H1 (cell line): ENCODE results near the gene PPP1R11. TPM values are rescaled to one million over a fixed set of nuclear protein-coding genes. Genes with fewer than 3 reads are reported as not detected.
A peak's percentile ranks its signal among the peaks of the same experiment; 100 is the strongest.

Experiments used
- BRCA1 ChIP-seq: IDR thresholded peaks from 2 replicates; pipeline ENCODE4 v1.6.1; 2012; ENCODE audit warnings: low read depth, low read length, improper control_type of control experiment
- CBX5 ChIP-seq: fragments of 300-800, 300-1000 bp; sonication (generic); IDR thresholded peaks from 2 replicates; pipeline ENCODE4 v1.7.1; 2016; ENCODE audit warnings: antibody characterized with exemption, low read length, low read depth
- CHD2 ChIP-seq: IDR thresholded peaks from 2 replicates; pipeline ENCODE4 v1.6.1; 2012; ENCODE audit warnings: low read length, improper control_type of control experiment
- CREB1 ChIP-seq: IDR thresholded peaks from 2 replicates; pipeline ENCODE4 v1.6.1; 2012; ENCODE audit warnings: inconsistent platforms
- CTBP2 ChIP-seq: IDR thresholded peaks from 2 replicates; pipeline ENCODE4 v1.7.0; 2011; ENCODE audit warnings: borderline replicate concordance, mild to moderate bottlenecking, moderate library complexity, mixed read lengths, low read length; ENCODE audit not compliant: insufficient read depth, insufficient read length
- EP300 ChIP-seq, 2 experiments: IDR thresholded peaks; 1 replicate in 1 of 2; 2 replicates in 1 of 2; pipeline ENCODE4 v1.6.1; 2011 to 2012; ENCODE audit warnings: low read depth in 2 of 2, low read length in 2 of 2, mild to moderate bottlenecking in 2 of 2, borderline replicate concordance in 1 of 2, inconsistent platforms in 1 of 2, moderate library complexity in 1 of 2
- HDAC2 ChIP-seq, 2 experiments: fragments of 300-600 bp in 1 of 2; sonication (generic) in 1 of 2; IDR thresholded peaks; 2 replicates each; pipeline ENCODE4 v1.6.1; 2011 to 2012; ENCODE audit warnings: low read depth in 2 of 2, low read length in 2 of 2, mild to moderate bottlenecking in 2 of 2, moderate library complexity in 2 of 2, borderline replicate concordance in 1 of 2, inconsistent platforms in 1 of 2
- KDM4A ChIP-seq: IDR thresholded peaks from one replicate; pipeline ENCODE4 v1.7.1; 2012; ENCODE audit warnings: low read depth, mild to moderate bottlenecking, moderate library complexity, low read length, inconsistent platforms; ENCODE audit not compliant: severe bottlenecking
- KDM5A ChIP-seq: fragments of 200-600 bp; IDR thresholded peaks from 2 replicates; pipeline ENCODE4 v1.7.1; 2012; ENCODE audit warnings: mild to moderate bottlenecking, low read length, inconsistent platforms, mixed read lengths
- MAFK ChIP-seq: IDR thresholded peaks from 2 replicates; pipeline ENCODE4 v1.6.1; 2012; ENCODE audit warnings: low read depth, mild to moderate bottlenecking, improper control_type of control experiment, low read length
- POLR2A ChIP-seq, 2 experiments: IDR thresholded peaks; 1 replicate in 1 of 2; 2 replicates in 1 of 2; pipeline ENCODE4 v1.6.1; 2011; ENCODE audit warnings: low read depth in 2 of 2, low read length in 2 of 2, mild to moderate bottlenecking in 2 of 2; ENCODE audit errors: control extremely low read depth in 1 of 2
- RFX5 ChIP-seq: IDR thresholded peaks from 2 replicates; pipeline ENCODE4 v1.6.1; 2011; ENCODE audit warnings: low read depth, low read length, improper control_type of control experiment, borderline replicate concordance
- RXRA ChIP-seq: IDR thresholded peaks from 2 replicates; pipeline ENCODE4 v1.6.1; 2011; ENCODE audit warnings: low read depth, mild to moderate bottlenecking, low read length, moderate library complexity; ENCODE audit not compliant: insufficient read depth
- SUZ12 ChIP-seq: fragments of 200-600 bp; sonication (generic); IDR thresholded peaks from 2 replicates; pipeline ENCODE4 v1.6.1; 2012; ENCODE audit warnings: mild to moderate bottlenecking, inconsistent platforms, low read length, moderate library complexity, mixed read lengths
- TCF12 ChIP-seq: IDR thresholded peaks from 2 replicates; pipeline ENCODE4 v1.6.1; 2011; ENCODE audit warnings: low read depth, mild to moderate bottlenecking, low read length
- polyA plus RNA-seq, 7 experiments: library from polyadenylated mRNA; depleted of rRNA in 3 of 7; stranded (reverse) in 5 of 7; unstranded in 2 of 7; fragments of >200 nt in 5 of 7; fragments of 200-250 nt in 2 of 7; gene quantifications; 1 replicate in 5 of 7; 2 replicates in 1 of 7; 4 replicates in 1 of 7; pipeline versions ENCODE4 v1.2.1 to v1.2.3, GENCODE V29; 2011 to 2013; ENCODE audit warnings: missing spikeins in 2 of 7, mixed read lengths in 2 of 7
- total RNA-seq: library from RNA; stranded (reverse); fragmentation: NEBNext Ultra II Directional; extraction: Animal tissue kit (Norgen Biotek cat#: 25700); gene quantifications from 2 replicates; pipeline ENCODE4 v1.2.1, GENCODE V29; 2021
- TF ChIP-seq, protein P1 (sequence below): IDR thresholded peaks from 2 replicates; pipeline ENCODE4 v1.6.1; 2011; ENCODE audit warnings: low read length, improper control_type of control experiment
- TF ChIP-seq, protein P2 (sequence below): IDR thresholded peaks from 2 replicates; pipeline ENCODE4 v1.6.1; 2012; ENCODE audit warnings: inconsistent platforms
- TF ChIP-seq, protein P3 (sequence below): IDR thresholded peaks from 2 replicates; pipeline ENCODE4 v1.6.1; 2011; ENCODE audit warnings: low read depth, mild to moderate bottlenecking, low read length; ENCODE audit not compliant: insufficient read depth
- TF ChIP-seq, protein P4 (sequence below): IDR thresholded peaks from 2 replicates; pipeline ENCODE4 v1.6.1; 2012; ENCODE audit warnings: inconsistent platforms

Gene PPP1R11
- total and polyA plus RNA-seq, 2 of the 8 experiments (the other 6 are each of a cell fraction or from before 2014, with no cell fraction given) = 26.1 to 32.8 TPM

DNA sequence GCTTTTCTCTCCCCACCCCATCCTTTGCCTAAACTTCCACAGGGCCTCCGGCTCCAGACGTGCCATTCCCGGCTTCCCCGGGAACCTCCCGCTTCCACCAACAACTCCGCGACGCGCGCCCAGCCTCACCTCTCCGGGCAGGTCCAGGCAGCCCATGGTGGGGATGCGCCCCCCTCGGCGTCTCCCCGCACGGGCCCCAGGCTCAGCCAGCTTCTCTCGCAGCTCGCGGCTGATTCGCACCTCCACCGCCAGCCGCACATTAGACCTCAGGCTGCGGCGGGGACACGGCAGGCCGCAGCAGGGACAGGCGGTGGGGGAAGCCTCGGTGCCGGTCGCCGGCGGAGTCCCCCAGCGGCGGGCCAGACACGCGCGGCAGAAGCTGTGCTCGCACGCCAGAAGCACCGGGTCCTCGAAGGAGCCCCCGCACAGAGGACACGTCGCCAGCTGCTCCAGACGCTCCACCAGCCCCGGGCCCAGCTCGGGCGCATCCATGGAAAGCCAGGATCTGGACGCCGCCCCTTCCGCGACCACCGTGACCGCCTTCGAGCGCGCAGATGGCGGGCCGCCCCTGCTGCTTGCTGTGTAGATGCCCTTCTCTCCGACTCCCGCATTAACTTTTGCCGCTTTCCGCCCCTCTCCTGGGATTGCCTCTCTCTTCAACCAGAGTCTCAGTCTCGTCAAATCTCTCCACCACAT lies 8.2 kb downstream of the PPP1R11 start, which contains the start of gene RNF39 (continued):
- TF ChIP-seq HDAC2 (IDR thresholded peaks at IDR 0.05; ENCODE audit: borderline replicate concordance in 1 of 2, low read depth in 2 of 2, low read length in 2 of 2) = no peak
- no peak for TF ChIP-seq CHD2
- no peak for TF ChIP-seq EP300 (IDR thresholded peaks at IDR 0.05; ENCODE audit: borderline replicate concordance in 1 of 2, low read depth in 2 of 2, low read length in 2 of 2)
- TF ChIP-seq KDM4A = peak; percentile 82
- TF ChIP-seq CTBP2 = peak; percentile 47
- TF ChIP-seq, protein P1, sequence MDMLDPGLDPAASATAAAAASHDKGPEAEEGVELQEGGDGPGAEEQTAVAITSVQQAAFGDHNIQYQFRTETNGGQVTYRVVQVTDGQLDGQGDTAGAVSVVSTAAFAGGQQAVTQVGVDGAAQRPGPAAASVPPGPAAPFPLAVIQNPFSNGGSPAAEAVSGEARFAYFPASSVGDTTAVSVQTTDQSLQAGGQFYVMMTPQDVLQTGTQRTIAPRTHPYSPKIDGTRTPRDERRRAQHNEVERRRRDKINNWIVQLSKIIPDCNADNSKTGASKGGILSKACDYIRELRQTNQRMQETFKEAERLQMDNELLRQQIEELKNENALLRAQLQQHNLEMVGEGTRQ = no peak
- TF ChIP-seq, protein P2, sequence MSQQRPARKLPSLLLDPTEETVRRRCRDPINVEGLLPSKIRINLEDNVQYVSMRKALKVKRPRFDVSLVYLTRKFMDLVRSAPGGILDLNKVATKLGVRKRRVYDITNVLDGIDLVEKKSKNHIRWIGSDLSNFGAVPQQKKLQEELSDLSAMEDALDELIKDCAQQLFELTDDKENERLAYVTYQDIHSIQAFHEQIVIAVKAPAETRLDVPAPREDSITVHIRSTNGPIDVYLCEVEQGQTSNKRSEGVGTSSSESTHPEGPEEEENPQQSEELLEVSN = peak; percentile 87
- peak; percentile 67; the same call in 1 of the 2 replicates for TF ChIP-seq SUZ12
- no peak for TF ChIP-seq TCF12
- TF ChIP-seq, protein P3, sequence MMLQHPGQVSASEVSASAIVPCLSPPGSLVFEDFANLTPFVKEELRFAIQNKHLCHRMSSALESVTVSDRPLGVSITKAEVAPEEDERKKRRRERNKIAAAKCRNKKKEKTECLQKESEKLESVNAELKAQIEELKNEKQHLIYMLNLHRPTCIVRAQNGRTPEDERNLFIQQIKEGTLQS = no peak
- TF ChIP-seq CREB1 = no peak
- TF ChIP-seq, protein P4, sequence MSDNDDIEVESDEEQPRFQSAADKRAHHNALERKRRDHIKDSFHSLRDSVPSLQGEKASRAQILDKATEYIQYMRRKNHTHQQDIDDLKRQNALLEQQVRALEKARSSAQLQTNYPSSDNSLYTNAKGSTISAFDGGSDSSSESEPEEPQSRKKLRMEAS = peak; percentile 55; the same call in 1 of the 2 replicates
- no peak for TF ChIP-seq KDM5A
- no peak for TF ChIP-seq POLR2A (IDR thresholded peaks at IDR 0.05; ENCODE audit: control extremely low read depth in 1 of 2, low read depth in 2 of 2, low read length in 2 of 2)
- no peak for TF ChIP-seq MAFK
- TF ChIP-seq BRCA1 = no peak
- TF ChIP-seq RXRA = no peak
- TF ChIP-seq RFX5 = no peak
- TF ChIP-seq CBX5 = no peak
- TF ChIP-seq, all 59 proteins: peak for 6
